ENCODE results near the gene RASGEF1C. TPM values are rescaled to one million over a fixed set of nuclear protein-coding genes. Genes with fewer than 3 reads are reported as not detected.

RASGEF1C gene
- total and polyA plus RNA-seq, 4 experiments from 2014 or later = not detected

DNA sequence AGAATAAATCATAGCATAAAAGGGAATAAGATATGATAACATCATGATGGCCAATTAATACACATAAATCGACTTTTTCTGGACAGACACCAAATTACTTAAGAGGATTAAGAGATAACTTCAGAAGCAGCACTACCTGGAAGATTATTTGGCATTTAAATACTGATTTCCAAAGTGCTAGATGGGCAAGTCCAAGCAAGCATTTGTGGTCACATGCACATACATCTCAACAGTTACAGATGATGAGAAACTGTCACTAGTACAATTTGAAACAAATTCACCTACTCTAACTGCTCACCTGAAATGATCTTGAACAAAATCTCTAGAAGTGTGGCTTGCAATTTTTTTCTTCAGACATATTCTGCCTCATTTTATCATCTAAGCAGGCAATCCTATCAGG lies 26.8 kb upstream of the RASGEF1C start:
- no peak for DNase-seq
- H3K4me1 Mint-ChIP-seq = no peaks in the 10 kb centered on the region
- CTCF ChIA-PET (ENCODE audit: partially characterized antibody) = no interaction called here
- H3K4me1 ChIP-seq (ENCODE audit: insufficient read depth, low read length) = no peaks in the 10 kb centered on the region
- H3K9me3 Mint-ChIP-seq = peaks cover 0 to 57% (median 31%) of the 10 kb centered on the region in 8 donors
- peaks cover 81 to 98% of the 10 kb centered on the region in 2 donors for H3K36me3 Mint-ChIP-seq
- H3K27ac ChIP-seq (ENCODE audit: low read depth, low read length) = no peak overlapping the region
- intact Hi-C loops (cut with micrococcal nuclease) = no loop called here
- H3K27me3 Mint-ChIP-seq = no peaks in the 10 kb centered on the region
- no peaks in the 10 kb centered on the region for H3K27me3 ChIP-seq (ENCODE audit: insufficient read depth, low read length)
- H3K4me3 ChIP-seq (ENCODE audit: low read length in 2 of 2) = no peak overlapping the region
- no peak overlapping the region for H3K4me3 Mint-ChIP-seq
- H3K9me3 ChIP-seq (ENCODE audit: control insufficient read depth in 1 of 2, low read length in 2 of 2) = no peaks in the 10 kb centered on the region
- POLR2A ChIA-PET (ENCODE audit: partially characterized antibody) = no interaction called here
- H3K27ac Mint-ChIP-seq = no peak overlapping the region
- peaks cover 25% of the 10 kb centered on the region for H3K36me3 ChIP-seq (ENCODE audit: insufficient read depth, low read length)

DNA sequence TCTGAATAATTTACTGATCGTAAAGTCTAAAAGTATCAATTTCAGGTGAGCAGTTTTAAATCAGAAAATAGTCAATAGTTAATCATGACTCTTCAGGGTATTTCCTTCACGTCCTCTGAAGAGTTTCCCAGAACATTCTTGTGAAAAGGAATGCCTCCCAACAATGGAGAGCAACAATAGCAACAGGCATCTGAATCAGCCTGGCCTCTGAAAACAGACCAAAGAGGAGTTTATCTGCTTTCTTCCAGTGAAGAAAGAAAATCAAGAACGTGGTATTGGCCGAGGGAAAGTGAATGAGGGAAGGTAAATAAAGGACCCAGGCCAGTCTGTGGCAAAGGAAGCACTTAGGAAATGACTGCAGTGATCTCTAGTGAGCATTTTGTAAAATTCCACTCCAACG lies 26.1 kb upstream of the RASGEF1C start:
- DNase-seq = no peak
- ChIA-PET POLR2A (ENCODE audit: partially characterized antibody) (no interaction called here), CTCF (ENCODE audit: partially characterized antibody) (interaction anchor here (0.6 kb wide), 1 partner anchor 73 kb away, joined by 3 read pairs; no protein-coding TSS in a partner anchor)
- intact Hi-C loops (cut with micrococcal nuclease) = no loop called here
- peaks cover 22% of the 10 kb centered on the region for H3K36me3 ChIP-seq (ENCODE audit: insufficient read depth, low read length)
- no peak overlapping the region for H3K27ac ChIP-seq (ENCODE audit: low read depth, low read length)
- H3K27me3 ChIP-seq (ENCODE audit: insufficient read depth, low read length) = no peaks in the 10 kb centered on the region
- Mint-ChIP-seq H3K9me3 (peaks cover 0 to 55% (median 30%) of the 10 kb centered on the region in 8 donors), H3K27me3 (no peaks in the 10 kb centered on the region), H3K4me1 (no peaks in the 10 kb centered on the region), H3K4me3 (no peak overlapping the region), H3K27ac (no peak overlapping the region), H3K36me3 (peaks cover 80 to 98% of the 10 kb centered on the region in 2 donors)
- H3K4me3 ChIP-seq (ENCODE audit: low read length in 2 of 2) = no peak overlapping the region
- no peaks in the 10 kb centered on the region for H3K9me3 ChIP-seq (ENCODE audit: control insufficient read depth in 1 of 2, low read length in 2 of 2)
- H3K4me1 ChIP-seq (ENCODE audit: insufficient read depth, low read length) = no peaks in the 10 kb centered on the region

DNA sequence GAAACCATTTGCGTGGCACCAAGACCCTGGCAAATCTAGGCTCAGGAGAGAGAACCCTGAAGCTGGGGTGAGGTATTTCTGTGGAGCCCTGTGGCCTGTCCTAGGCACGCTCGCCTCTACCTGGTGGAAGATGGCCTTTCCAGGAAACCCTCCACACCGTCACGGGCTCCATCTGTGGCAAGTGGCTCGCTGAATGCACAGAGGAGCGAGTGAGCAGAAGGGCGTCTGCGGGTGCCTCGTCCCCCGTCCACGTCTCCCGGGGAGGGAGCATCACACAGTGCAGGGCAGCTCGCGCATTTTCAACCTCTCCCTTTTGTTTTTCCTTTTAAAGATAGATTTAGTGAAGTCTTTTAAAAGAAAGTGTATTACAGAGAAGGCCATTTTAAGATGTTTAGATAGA lies 25.3 kb upstream of the RASGEF1C start:
- Mint-ChIP-seq H3K27ac (no peak overlapping the region), H3K27me3 (no peaks in the 10 kb centered on the region), H3K9me3 (peaks cover 0 to 53% (median 38%) of the 10 kb centered on the region in 8 donors), H3K4me1 (no peaks in the 10 kb centered on the region), H3K4me3 (no peak overlapping the region), H3K36me3 (peaks cover 72 to 98% of the 10 kb centered on the region in 2 donors)
- Histone ChIP-seq H3K9me3 (ENCODE audit: control insufficient read depth in 1 of 2, low read length in 2 of 2) (no peaks in the 10 kb centered on the region), H3K27me3 (ENCODE audit: insufficient read depth, low read length) (no peaks in the 10 kb centered on the region), H3K4me1 (ENCODE audit: insufficient read depth, low read length) (no peaks in the 10 kb centered on the region), H3K27ac (ENCODE audit: low read depth, low read length) (no peak overlapping the region), H3K36me3 (ENCODE audit: insufficient read depth, low read length) (peaks cover 18% of the 10 kb centered on the region), H3K4me3 (ENCODE audit: low read length in 2 of 2) (no peak overlapping the region)
- intact Hi-C loops (cut with micrococcal nuclease) = no loop called here
- DNase-seq = no peak
- ChIA-PET POLR2A (ENCODE audit: partially characterized antibody) (no interaction called here), CTCF (ENCODE audit: partially characterized antibody) (no interaction called here)

DNA sequence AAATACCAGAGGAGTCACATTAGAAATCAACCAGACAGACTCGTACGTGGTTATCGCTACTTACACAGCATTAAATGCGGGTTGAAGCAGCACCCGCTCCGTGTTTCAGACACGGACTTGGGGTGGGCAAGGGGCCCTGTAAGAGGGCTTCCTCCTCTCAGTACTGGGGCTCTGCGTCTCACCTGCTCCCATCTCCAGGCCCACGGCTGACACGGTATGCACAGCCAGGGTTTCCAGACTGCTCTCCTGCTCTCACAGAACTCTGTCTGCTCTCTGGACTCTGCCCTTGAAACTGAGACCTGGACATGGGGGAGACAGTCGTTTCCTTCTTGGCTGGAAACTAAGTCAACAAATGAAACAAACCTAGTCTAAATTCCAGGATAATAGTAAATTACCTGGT lies 24.7 kb upstream of the RASGEF1C start:
- Histone ChIP-seq H3K27me3 (ENCODE audit: insufficient read depth, low read length) (no peaks in the 10 kb centered on the region), H3K4me3 (ENCODE audit: low read length in 2 of 2) (no peak overlapping the region), H3K27ac (ENCODE audit: low read depth, low read length) (no peak overlapping the region), H3K36me3 (ENCODE audit: insufficient read depth, low read length) (peaks cover 13% of the 10 kb centered on the region), H3K9me3 (ENCODE audit: control insufficient read depth in 1 of 2, low read length in 2 of 2) (no peaks in the 10 kb centered on the region), H3K4me1 (ENCODE audit: insufficient read depth, low read length) (no peaks in the 10 kb centered on the region)
- Mint-ChIP-seq H3K9me3 (peaks cover 0 to 57% (median 42%) of the 10 kb centered on the region in 8 donors), H3K4me3 (peak overlapping the region in 1 of 8 donors; percentile 25), H3K27ac (no peak overlapping the region), H3K27me3 (no peaks in the 10 kb centered on the region), H3K36me3 (peaks cover 66 to 98% of the 10 kb centered on the region in 2 donors), H3K4me1 (no peaks in the 10 kb centered on the region)
- POLR2A ChIA-PET (ENCODE audit: partially characterized antibody) = no interaction called here
- intact Hi-C loops (cut with micrococcal nuclease) = no loop called here
- CTCF ChIA-PET (ENCODE audit: partially characterized antibody) = no interaction called here
- no peak for DNase-seq

DNA sequence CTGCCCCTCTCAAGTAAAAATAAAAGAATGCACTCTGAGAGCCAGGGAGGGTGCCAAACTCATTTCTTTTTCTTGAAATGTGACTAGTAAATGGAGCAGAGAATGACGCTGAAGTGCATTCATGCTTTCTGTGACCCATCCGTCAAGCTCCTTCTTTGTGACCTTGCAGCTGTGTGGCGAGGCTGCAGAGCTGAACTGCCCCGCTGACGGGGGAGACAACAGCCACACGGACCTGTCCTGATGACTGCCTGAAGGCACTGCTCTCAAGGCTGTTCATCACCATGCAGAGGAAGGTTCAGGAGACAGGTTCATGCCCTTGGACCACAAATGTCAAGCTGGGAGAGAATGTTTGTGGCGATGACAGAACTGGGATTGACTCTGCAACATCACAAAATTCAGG lies 21.0 kb upstream of the RASGEF1C start:
- CTCF ChIA-PET (ENCODE audit: partially characterized antibody) = no interaction called here
- intact Hi-C loops (cut with micrococcal nuclease) = no loop called here
- H3K4me3 Mint-ChIP-seq = no peak overlapping the region
- Histone ChIP-seq H3K4me1 (ENCODE audit: insufficient read depth, low read length) (no peaks in the 10 kb centered on the region), H3K27me3 (ENCODE audit: insufficient read depth, low read length) (no peaks in the 10 kb centered on the region), H3K36me3 (ENCODE audit: insufficient read depth, low read length) (no peaks in the 10 kb centered on the region), H3K9me3 (ENCODE audit: control insufficient read depth in 1 of 2, low read length in 2 of 2) (peaks cover 4 to 12% of the 10 kb centered on the region in 2 donors), H3K27ac (ENCODE audit: low read depth, low read length) (no peak overlapping the region), H3K4me3 (ENCODE audit: low read length in 2 of 2) (no peak overlapping the region)
- no peak overlapping the region for H3K27ac Mint-ChIP-seq
- DNase-seq = no peak
- peaks cover 51 to 82% of the 10 kb centered on the region in 2 donors for H3K36me3 Mint-ChIP-seq
- no peaks in the 10 kb centered on the region for H3K4me1 Mint-ChIP-seq
- H3K9me3 Mint-ChIP-seq = peaks cover 2 to 72% (median 66%) of the 10 kb centered on the region in 8 donors
- POLR2A ChIA-PET (ENCODE audit: partially characterized antibody) = no interaction called here
- no peaks in the 10 kb centered on the region for H3K27me3 Mint-ChIP-seq

DNA sequence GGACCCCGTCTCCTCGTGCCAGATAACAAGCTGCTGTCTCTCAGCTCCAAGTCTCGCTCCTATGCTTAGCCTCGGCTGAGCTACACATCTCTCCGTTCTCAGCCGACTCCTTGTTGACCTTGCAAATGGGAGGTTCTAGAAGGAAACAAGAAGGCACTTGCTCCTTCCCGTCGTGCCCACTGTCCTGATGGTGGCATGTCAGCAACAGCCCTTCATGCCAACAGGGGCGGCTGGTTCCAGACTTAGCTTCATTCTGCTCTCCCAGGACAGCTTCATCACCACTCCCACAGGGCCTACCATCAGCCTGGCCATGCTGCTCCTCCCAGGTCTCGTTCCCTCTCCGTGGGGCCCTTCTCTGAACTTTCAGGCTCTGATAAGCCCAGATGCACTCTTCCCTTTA lies 13.0 kb upstream of the RASGEF1C start:
- Histone ChIP-seq H3K9me3 (ENCODE audit: control insufficient read depth in 1 of 2, low read length in 2 of 2) (peaks cover 4 to 31% of the 10 kb centered on the region in 2 donors), H3K27ac (ENCODE audit: low read depth, low read length) (no peak overlapping the region), H3K4me1 (ENCODE audit: insufficient read depth, low read length) (no peaks in the 10 kb centered on the region), H3K27me3 (ENCODE audit: insufficient read depth, low read length) (no peaks in the 10 kb centered on the region), H3K4me3 (ENCODE audit: low read length in 2 of 2) (no peak overlapping the region), H3K36me3 (ENCODE audit: insufficient read depth, low read length) (no peaks in the 10 kb centered on the region)
- intact Hi-C loops (cut with micrococcal nuclease) = no loop called here
- H3K4me3 Mint-ChIP-seq = peak overlapping the region in 1 of 8 donors; percentile 20
- peak overlapping the region in 1 of 7 donors; percentile 66 for H3K27ac Mint-ChIP-seq
- H3K9me3 Mint-ChIP-seq = peaks cover 5 to 90% (median 83%) of the 10 kb centered on the region in 8 donors
- H3K36me3 Mint-ChIP-seq = peaks cover 28 to 34% of the 10 kb centered on the region in 2 donors
- no peak for DNase-seq
- H3K4me1 Mint-ChIP-seq = no peaks in the 10 kb centered on the region
- POLR2A ChIA-PET (ENCODE audit: partially characterized antibody) = no interaction called here
- CTCF ChIA-PET (ENCODE audit: partially characterized antibody) = interaction anchor here (0.6 kb wide), 1 partner anchor 443 kb away, joined by 3 read pairs; no protein-coding TSS in a partner anchor
- no peaks in the 10 kb centered on the region for H3K27me3 Mint-ChIP-seq

DNA sequence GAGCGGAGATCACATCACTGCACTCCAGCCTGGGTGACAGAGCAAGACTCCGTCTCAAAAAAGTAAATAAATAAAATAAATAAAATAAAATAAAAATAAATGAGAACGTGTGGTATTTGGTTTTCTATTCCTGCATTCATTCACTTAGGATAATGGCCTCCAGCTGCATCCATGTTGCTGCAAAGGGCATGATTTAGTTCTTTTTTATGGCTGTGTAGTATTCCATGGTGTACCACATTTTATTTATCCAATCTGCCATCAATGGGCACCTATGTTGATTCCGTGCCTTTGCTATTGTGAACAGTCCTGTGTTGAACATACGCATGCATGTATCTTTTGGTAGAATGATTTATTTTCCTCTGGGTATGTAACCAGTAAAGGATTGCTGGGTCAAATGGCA lies 8.8 kb upstream of the RASGEF1C start:
- intact Hi-C loops (cut with micrococcal nuclease) = no loop called here
- no peak for DNase-seq
- ChIA-PET CTCF (ENCODE audit: partially characterized antibody) (no interaction called here), POLR2A (ENCODE audit: partially characterized antibody) (no interaction called here)
- Histone ChIP-seq H3K4me3 (ENCODE audit: low read length in 2 of 2) (no peak overlapping the region), H3K36me3 (ENCODE audit: insufficient read depth, low read length) (no peaks in the 10 kb centered on the region), H3K27me3 (ENCODE audit: insufficient read depth, low read length) (no peaks in the 10 kb centered on the region), H3K27ac (ENCODE audit: low read depth, low read length) (no peak overlapping the region), H3K9me3 (ENCODE audit: control insufficient read depth in 1 of 2, low read length in 2 of 2) (peaks cover 0 to 22% of the 10 kb centered on the region in 2 donors), H3K4me1 (ENCODE audit: insufficient read depth, low read length) (no peaks in the 10 kb centered on the region)
- Mint-ChIP-seq H3K27me3 (peaks cover 0 to 7% of the 10 kb centered on the region in 2 donors), H3K36me3 (peaks cover 11 to 16% of the 10 kb centered on the region in 2 donors), H3K27ac (no peak overlapping the region), H3K9me3 (peaks cover 3 to 74% (median 57%) of the 10 kb centered on the region in 8 donors), H3K4me3 (no peak overlapping the region), H3K4me1 (no peaks in the 10 kb centered on the region)
